A673 (cell line): Measurements from ENCODE around the gene MRPL57.

Experiments used
- CTCF ChIP-seq: fragments of 300-800, 200-600 bp; sonication (generic); conservative IDR thresholded peaks from 2 replicates; pipeline ENCODE4 v1.5.1; 2017; ENCODE audit warnings: low read depth, mild to moderate bottlenecking, antibody characterized with exemption, low read length, moderate library complexity, mixed read lengths
- EZH2 ChIP-seq: fragments of 200-600 bp; sonication (generic); IDR thresholded peaks from 2 replicates; pipeline ENCODE4 v1.6.1; 2017; ENCODE audit warnings: borderline replicate concordance, low read depth, mild to moderate bottlenecking, mixed read lengths, antibody characterized with exemption, low read length; ENCODE audit not compliant: poor library complexity, severe bottlenecking

GRCh38 chr13:21142766-21143165 is 33.7 kb upstream of the MRPL57 start:
- TF ChIP-seq CTCF: no peak
- TF ChIP-seq EZH2: no peak
